IPS-18c (cell line): ENCODE data around the gene MOSPD2.

ENCODE experiments used
- H3K4me3 ChIP-seq: 2 replicates; pipeline ENCODE4 v1.7.0; 2013; ENCODE audit warnings: low read depth, mild to moderate bottlenecking, low read length, moderate library complexity; ENCODE audit not compliant: insufficient read depth
- H3K9me3 ChIP-seq: one replicate; pipeline ENCODE4 v1.6.1; 2013; ENCODE audit warnings: mild to moderate bottlenecking, low read length, moderate library complexity; ENCODE audit not compliant: control insufficient read depth, insufficient read depth

MOSPD2 gene

DNA sequence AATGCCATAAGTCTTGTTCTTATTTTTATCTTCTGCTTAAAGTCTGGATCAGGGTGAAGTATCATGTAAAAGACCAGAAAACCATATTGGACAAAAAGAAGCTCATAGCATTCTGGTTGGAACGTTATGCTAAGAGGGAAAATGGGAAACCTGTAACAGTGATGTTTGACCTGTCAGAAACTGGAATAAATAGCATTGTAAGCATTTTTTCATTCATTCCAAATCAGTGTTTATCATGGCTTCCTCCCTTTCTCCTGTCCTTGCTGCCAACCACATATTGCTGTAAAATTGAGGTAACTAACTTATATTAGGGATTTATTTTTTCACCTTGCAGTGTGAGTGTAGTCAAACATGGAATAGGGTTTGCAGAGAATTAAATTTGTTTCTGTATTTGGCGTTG, 23.8 kb downstream of the MOSPD2 start:
- Histone ChIP-seq H3K4me3 (no peak overlapping the region), H3K9me3 (peaks cover 3% of the 10 kb centered on the region)

DNA sequence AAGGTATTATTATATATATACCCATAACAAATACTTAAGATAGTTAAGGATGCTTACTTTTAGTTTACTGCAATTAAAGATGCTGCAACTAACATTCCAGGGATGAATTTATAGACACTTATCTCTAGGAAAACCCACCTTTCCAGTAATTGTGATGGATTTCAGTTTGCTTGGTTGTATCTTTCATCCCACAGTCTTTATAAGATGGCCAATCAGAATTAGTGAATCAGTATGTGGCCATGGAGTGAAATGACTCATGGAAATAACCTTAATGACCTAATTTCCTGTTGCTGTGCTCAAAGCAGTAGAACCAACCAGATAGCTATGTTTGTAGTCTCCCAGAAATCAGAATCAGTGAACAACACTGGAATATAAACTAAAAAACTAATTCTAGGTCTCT, 26.4 kb downstream of the MOSPD2 start:
- Histone ChIP-seq H3K4me3 (no peak overlapping the region), H3K9me3 (peaks cover 3% of the 10 kb centered on the region)

DNA sequence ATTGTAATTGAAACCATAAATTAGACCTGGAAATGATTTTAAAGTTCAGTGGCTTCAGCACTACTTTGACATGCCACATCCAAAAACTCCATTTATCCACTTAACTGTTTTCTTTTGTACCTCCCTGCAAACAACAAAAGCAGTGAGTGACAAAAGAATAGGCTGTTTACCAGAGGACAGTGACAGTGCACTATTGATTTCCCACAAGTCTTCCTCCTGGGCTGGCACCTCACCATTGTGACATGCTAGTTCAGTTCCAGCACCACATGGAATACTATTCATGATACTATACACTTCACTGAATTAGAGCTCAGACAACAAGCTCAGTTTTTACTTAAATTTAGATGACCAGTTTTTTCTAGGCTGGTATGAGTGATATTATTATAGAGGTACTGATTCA, 29.3 kb downstream of the MOSPD2 start:
- H3K9me3 ChIP-seq = peaks cover 3% of the 10 kb centered on the region
- H3K4me3 ChIP-seq = no peak overlapping the region

DNA sequence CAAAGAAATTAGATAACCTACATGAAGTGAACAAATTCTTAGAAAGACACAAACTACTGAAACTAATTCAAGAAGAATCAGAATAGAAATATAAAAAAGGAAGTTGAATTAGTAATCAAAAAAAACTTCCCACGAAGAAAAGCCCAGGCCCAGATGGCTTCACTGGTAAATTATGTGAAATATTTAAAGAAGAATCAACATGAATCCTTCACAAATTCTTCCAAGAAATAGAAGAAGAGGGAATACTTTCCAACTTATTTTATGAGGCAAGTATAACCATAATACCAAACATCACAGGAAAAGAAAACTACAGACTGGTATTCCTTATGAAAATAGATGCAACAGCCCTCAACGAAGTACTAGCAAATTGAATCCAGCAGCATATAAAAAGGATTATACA, 30.7 kb downstream of the MOSPD2 start:
- Histone ChIP-seq H3K4me3 (no peak overlapping the region), H3K9me3 (peaks cover 3% of the 10 kb centered on the region)

DNA sequence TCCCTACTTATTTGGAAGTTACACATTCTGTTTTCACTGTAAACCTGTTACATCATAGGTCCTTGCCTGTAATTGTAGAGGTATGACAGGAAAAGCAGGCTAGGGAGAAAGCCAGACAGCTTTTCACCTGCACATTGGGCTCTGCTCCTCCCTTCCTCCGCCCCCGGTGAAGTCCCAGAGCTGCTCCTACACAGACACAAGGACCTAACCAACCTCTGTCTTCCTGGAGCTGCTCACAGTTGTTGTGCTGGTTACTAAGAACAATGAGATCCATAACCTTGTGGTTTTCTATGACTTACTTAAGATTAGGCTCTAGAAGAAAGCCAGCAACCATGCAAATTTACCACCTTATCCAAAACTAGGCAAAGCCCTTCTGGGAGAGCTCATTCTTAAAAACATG, 40.0 kb downstream of the MOSPD2 start:
- H3K9me3 ChIP-seq = peaks cover 3% of the 10 kb centered on the region
- H3K4me3 ChIP-seq = no peak overlapping the region

DNA sequence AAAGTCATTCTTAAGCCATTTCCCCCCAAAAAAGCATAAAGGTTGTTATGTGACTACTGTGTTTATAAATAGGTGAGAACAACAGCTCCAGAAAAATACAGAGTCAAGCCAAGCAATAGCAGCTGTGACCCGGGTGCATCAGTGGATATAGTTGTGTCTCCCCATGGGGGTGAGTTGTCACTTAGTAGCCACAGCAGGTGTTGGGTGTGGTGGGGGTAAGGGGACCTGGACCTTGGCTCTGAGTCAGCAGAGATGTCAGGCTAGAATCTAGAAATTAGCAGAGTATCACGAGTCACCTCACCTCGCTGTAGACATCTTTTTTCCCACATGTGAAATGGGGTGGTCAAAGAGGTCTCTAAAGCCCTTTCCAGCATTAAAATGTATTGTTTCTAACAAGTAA, 42.4 kb downstream of the MOSPD2 start:
- H3K9me3 ChIP-seq = peaks cover 3% of the 10 kb centered on the region

DNA sequence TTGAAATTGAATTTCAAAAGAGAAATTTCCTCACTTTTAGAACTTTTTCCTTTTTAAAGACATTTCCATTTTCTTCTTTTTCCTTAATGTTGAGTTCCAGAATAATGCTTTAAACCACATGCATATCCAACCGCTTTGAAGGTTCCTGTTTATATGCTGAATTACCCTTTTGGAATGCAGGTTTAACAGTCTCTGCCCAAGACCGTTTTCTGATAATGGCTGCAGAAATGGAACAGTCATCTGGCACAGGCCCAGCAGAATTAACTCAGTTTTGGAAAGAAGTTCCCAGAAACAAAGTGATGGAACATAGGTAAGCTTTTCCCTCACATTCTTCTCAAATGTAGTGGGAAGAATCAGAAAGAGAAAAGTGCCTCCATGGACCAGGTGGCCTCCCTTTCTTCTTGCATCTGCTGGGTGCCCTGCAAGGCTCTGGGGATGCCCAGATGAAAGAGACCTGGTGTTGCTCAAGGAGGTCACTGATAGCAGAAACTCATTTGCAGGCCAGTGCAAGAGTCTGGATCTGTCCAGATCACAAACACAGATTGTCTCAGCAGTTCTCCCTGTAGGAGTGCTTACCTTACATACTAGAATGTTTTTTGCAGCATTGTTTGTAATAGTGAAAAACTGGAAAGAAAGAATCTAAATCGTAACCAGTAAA, 42.9 kb downstream of the MOSPD2 start:
- H3K9me3 ChIP-seq = peaks cover 3% of the 10 kb centered on the region
- no peak overlapping the region for H3K4me3 ChIP-seq

More for the DNA sequence above, 42.4 kb downstream of the MOSPD2 start:
- no peak overlapping the region for H3K4me3 ChIP-seq

DNA sequence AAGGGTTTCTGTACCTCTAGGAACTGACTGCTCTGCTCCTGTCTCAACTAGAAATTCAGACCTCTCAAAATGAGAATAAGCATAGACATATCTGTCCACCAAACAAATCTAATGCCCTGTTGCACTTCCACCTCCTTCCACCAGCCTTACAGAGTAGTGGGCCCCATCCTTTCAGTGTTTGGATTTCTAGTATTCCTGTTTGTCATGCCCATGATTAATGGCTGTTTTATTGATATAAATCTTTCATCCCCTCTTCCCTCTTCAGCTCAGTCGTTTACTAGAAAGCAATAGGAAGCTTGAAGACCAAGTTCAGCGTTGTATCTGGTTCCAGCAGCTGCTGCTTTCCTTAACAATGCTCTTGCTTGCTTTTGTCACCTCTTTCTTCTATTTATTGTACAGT, 46.2 kb downstream of the MOSPD2 start:
- H3K4me3 ChIP-seq = no peak overlapping the region
- peaks cover 3% of the 10 kb centered on the region for H3K9me3 ChIP-seq

DNA sequence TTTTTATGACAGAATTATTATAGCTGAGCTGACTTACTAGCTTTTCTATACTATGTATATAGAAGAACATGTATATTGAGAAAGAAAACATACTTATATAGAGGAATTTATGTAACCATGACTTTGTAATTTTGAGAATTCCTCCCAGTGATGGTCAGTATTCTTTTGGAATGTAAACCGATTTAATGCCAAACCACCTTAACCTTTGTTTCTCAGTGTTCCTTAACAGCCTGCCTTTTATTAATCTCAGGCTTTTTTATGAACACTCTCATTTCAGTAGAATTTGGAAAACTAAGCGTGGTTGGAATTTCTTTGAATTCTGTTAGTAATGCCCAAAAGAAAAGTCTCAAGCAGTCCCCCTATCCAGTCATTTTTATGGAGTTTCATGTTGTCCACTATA, 47.0 kb downstream of the MOSPD2 start:
- H3K9me3 ChIP-seq = peaks cover 3% of the 10 kb centered on the region

DNA sequence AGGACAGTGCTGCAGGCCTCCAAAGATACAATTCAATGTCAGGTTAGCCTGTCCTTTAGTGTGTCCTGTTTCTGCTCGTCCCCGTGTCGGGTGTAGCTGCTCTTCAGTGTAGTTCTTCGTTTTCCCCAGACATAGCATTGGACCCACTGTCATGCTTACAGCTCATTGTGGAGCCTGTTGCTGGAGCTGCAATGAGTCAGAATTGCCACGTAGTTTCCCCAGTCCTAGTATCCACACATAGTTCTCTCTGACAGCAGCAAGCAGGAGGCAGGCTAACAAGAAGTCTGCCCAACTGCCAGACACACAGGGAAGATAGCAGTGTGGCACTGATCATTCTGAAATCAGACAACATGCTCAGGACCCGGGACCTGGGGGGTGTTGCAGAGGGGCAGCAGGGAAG, 49.2 kb downstream of the MOSPD2 start:
- Histone ChIP-seq H3K4me3 (no peak overlapping the region), H3K9me3 (no peaks in the 10 kb centered on the region)

More for the DNA sequence above, 47.0 kb downstream of the MOSPD2 start:
- no peak overlapping the region for H3K4me3 ChIP-seq

DNA sequence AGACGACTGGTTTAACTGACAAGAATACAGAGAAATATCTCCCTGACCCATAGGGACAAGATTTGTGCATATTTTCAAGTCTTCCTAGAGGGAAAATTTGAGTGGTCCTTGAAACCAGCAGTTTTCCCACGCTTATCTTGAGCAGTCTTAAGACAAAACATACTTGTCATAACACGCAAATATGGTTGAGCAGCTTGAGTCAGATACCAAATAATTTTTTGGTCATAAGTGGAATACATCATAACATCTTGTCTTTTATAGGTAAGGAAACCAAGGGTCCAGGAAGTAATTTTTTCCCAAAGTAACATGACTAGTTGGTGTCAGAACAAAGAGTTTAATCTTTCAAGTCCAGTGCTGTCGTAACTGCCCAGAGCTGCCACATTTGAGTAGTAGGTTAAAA, 50.5 kb downstream of the MOSPD2 start:
- Histone ChIP-seq H3K9me3 (no peaks in the 10 kb centered on the region), H3K4me3 (no peak overlapping the region)

DNA sequence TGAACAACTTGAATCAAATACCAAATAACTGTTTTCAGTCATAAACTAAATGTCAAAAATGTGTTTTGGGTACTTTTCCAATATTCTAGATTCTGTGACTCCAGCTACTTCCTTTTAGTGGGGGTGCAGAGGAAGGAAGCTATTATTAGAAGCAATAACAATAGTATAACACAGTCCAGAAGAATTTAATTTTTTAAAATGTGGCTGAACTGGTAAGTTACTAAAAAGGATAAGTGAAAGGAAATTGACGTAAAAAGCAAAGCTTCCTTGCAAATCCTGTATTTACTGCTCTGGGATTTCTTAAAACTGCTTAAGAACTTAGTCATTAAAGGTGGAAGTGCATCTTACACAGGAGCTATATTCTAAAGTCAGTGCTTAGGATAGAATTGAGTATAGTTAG, 53.2 kb downstream of the MOSPD2 start:
- no peak overlapping the region for H3K4me3 ChIP-seq
- H3K9me3 ChIP-seq = no peaks in the 10 kb centered on the region

DNA sequence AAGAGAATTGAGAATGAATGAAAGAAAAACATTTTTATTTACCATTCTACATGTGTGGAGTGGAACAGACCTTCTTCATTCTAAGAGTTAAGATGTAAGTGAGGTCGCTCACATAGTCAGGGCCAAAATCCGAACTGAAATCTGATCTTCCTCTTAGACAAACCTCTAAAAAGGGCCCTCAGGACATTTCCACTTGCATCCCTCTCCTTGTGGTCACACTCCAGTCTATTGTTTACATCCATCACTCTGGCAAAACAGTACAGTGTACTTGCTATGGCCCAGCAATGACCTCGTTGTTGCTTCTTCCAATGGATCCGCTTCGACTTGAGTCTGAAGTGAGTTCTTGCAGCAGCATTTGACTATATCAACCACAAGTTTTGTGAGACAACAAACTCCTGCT, 54.2 kb downstream of the MOSPD2 start:
- no peak overlapping the region for H3K4me3 ChIP-seq

DNA sequence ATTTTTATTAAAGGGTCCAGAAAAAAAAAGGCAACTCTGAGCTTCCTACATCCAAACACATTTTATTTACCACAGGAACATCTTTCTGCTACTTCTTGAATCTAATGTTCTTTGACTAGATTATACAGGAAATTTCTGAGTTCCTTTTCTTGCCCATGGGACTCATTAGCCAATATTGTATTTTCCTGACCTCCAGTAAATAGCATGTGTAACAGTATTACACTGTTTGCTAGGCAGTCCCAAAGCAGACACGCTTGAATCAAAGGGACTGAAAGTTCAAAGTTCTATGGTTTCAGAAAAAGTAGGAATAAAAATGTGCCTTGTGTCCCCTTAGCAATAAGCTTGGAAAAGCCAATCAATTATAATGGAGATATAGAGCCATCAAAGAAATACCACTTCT, 57.4 kb downstream of the MOSPD2 start:
- no peak overlapping the region for H3K4me3 ChIP-seq
- H3K9me3 ChIP-seq = peaks cover 2% of the 10 kb centered on the region

More for the DNA sequence above, 54.2 kb downstream of the MOSPD2 start:
- H3K9me3 ChIP-seq = no peaks in the 10 kb centered on the region

DNA sequence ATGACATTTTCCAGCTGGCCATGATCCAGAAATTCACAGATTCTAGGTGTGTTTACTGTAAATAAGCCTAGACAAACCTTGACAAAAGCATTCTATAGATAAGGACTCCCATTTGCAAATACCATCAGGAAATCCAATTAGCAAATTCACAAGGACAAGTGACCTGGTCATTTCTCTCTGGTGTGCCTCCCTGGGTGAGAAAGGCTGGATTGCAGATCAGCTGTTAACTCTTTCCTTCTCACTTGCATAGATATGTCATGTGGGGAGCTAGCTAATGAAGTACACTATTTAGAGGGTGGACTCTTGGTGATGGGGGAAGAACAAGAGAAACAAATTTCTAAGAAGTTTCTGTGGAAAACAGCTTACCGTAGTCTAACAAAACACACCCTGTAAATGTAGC, 58.9 kb downstream of the MOSPD2 start:
- Histone ChIP-seq H3K9me3 (peaks cover 2% of the 10 kb centered on the region), H3K4me3 (no peak overlapping the region)

DNA sequence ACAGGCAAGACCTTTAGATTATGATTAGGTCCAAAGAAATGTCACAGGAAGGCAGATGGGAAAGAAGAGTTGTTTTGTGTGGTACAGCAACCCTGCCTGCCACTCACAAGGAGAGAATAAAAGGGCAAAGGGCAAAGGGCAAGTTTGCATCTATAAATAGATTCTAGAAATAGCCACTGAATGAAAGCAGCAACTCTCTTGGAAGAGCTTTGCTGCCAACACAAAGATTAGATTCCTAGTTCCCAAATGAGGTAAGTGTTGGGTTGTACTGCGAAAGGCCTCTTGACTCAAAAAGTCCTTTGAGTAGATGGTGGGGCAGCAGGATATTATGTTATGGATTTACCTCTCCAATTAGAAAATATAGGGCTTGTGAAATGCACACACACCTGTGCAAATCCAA, 61.2 kb downstream of the MOSPD2 start:
- Histone ChIP-seq H3K4me3 (no peak overlapping the region), H3K9me3 (peaks cover 2% of the 10 kb centered on the region)

DNA sequence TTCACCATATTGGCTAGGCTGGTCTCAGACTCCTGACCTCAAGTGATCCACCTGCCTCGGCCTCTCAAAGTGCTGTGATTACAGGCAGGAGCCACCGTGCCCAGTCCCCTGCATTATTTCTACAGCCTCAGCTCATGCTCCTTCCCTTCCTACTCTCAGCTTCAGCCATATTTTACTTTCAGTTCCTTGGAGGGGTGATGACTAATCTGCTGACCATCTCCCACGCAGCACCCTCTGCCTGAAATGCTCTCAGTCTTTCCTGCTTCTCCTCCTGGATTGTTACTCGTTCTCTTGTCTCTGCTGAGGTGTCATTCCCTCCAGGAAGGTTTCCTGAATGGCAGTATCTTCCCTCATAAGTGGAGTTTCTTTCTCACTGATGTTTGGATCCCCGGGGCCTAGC, 63.3 kb downstream of the MOSPD2 start:
- Histone ChIP-seq H3K9me3 (peaks cover 4% of the 10 kb centered on the region), H3K4me3 (no peak overlapping the region)

DNA sequence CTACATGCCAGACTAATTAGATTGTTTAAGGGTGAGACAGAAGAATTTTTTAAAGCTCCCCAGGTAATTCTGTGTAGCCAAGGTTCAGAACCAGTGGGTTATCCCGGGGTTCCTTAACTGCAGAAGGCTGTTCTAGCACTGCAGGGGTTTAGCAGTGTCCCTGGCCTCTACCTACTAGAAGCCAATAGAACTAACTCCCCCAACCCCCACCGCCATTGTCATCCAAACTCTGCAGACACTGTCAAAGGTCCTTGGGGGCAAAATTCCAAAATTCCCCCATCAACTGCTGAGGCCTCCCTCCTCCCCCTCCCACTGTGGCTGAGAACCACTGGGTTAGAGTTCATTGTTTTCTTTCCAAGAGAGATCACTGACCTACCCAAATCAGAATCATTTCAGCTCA, 66.4 kb downstream of the MOSPD2 start:
- H3K4me3 ChIP-seq = no peak overlapping the region
- peaks cover 2% of the 10 kb centered on the region for H3K9me3 ChIP-seq

DNA sequence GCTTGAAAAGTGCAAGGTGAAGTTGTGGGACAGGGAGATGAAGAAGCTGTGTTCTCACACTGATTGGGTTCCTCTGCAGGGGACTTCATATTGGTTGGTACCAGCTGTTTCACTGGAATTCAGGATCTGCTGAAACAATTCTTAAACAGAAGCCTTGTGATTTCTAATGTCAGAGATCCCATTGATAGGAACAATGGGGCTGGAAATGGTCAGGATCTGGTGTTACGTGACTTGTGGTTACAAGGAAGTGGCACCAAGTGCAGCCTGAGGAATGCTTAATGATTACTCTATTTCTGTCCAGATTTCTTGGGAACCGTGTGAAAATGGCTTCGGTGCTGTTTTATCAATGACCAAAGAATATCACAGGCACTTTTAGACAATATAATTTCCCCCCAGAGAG, 68.1 kb downstream of the MOSPD2 start:
- Histone ChIP-seq H3K9me3 (peaks cover 2% of the 10 kb centered on the region), H3K4me3 (no peak overlapping the region)
